Measurements from ENCODE around the gene CACNB2.

- TF ChIP-seq CTCF (IDR thresholded peaks at IDR 0.05) (no peak), POLR2AphosphoS5 (IDR thresholded peaks at IDR 0.05) (no peak)
These were observed 333.9 kb downstream of the CACNB2 start for GRCh38 chr10:18474118-18474455.

All from prostate gland (tissue), 2 donors.